ENCODE results near the gene LDB3.

The LDB3 gene

GRCh38 chr10:86655596-86655995 is 12.7 kb upstream of the LDB3 start:
- Mint-ChIP-seq H3K4me1 (ENCODE audit: low read depth) (no peaks in the 10 kb centered on the region), H3K27me3 (no peaks in the 10 kb centered on the region), H3K36me3 (ENCODE audit: low read depth) (no peaks in the 10 kb centered on the region), H3K27ac (no peak overlapping the region), H3K4me3 (no peak overlapping the region), H3K9me3 (no peaks in the 10 kb centered on the region)
- intact Hi-C loops (cut with micrococcal nuclease), result no loop called here

DNA sequence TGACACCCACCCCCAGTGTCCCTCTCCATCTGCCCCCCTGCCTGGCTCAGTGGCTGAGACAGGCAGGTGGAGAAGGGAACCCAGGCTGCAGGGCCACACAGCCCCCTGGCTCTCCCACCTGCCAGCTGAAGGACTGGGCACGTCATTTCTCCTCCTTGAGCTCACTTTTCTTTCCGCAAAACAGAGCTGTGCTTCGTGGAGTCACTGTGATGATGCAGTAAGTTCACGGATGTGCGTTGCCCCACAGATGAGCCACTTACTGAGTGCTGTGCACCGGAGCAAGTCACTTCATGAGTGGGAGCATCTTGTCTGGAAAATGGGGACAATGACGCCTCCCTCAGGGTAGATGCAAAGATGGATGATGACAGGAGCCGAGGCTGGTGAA is 11.3 kb upstream of the LDB3 start:
- no peaks in the 10 kb centered on the region for H3K36me3 Mint-ChIP-seq (ENCODE audit: low read depth)
- H3K9me3 Mint-ChIP-seq, result no peaks in the 10 kb centered on the region
- no peak overlapping the region for H3K27ac Mint-ChIP-seq
- H3K4me3 Mint-ChIP-seq, result no peak overlapping the region
- H3K27me3 Mint-ChIP-seq, result no peaks in the 10 kb centered on the region
- no peaks in the 10 kb centered on the region for H3K4me1 Mint-ChIP-seq (ENCODE audit: low read depth)
- intact Hi-C loops (cut with micrococcal nuclease), result no loop called here

- Mint-ChIP-seq H3K9me3 (no peaks in the 10 kb centered on the region), H3K36me3 (ENCODE audit: low read depth) (no peaks in the 10 kb centered on the region), H3K4me1 (ENCODE audit: low read depth) (no peaks in the 10 kb centered on the region), H3K27ac (no peak overlapping the region), H3K27me3 (no peaks in the 10 kb centered on the region), H3K4me3 (no peak overlapping the region)
- intact Hi-C loops (cut with micrococcal nuclease), result no loop called here
These were observed 10.8 kb upstream of the LDB3 start for GRCh38 chr10:86657396-86658011.

DNA sequence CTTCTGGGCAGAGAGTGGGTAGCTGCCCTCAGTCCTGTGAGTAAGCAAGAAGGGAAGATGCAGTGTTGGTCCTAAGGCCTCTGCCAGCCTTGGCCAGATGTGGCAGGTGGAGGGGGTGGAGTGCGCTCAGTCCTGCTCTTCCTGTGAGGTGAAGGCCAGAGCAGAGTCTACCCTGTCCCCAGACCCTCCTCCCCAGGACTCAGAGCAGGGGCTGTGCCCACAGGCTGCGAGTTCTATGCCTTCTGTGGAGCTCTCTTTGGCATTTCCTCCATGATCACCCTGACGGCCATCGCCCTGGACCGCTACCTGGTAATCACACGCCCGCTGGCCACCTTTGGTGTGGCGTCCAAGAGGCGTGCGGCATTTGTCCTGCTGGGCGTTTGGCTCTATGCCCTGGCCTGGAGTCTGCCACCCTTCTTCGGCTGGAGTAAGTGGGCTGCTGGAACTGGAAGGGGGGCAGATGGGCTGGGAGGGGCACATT is 10.0 kb upstream of the LDB3 start:
- no peaks in the 10 kb centered on the region for H3K9me3 Mint-ChIP-seq
- H3K27me3 Mint-ChIP-seq, result no peaks in the 10 kb centered on the region
- H3K36me3 Mint-ChIP-seq (ENCODE audit: low read depth), result no peaks in the 10 kb centered on the region
- no peak overlapping the region for H3K27ac Mint-ChIP-seq
- no peak overlapping the region for H3K4me3 Mint-ChIP-seq
- H3K4me1 Mint-ChIP-seq (ENCODE audit: low read depth), result no peaks in the 10 kb centered on the region
- intact Hi-C loops (cut with micrococcal nuclease), result no loop called here

DNA sequence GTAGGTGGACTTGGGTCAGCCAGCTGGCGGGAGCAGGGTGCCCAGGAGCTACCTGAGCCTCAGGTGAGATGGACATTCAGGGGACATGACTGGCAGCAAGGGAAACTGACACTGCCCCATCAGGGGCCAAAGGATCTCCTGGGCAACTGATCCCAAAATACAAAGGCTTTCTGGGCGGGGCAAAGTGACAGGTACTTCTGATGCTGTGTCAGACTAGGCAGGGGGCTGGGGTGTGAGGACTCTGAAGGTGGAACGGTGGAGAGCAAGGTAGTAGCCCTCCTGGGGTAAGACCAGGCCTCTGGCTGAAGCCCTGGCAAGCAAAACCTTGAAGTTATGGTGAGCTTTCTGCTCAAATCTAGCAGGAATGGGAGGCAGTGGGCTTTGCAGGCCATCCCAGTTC is 9.6 kb upstream of the LDB3 start:
- Mint-ChIP-seq H3K4me3 (no peak overlapping the region), H3K9me3 (no peaks in the 10 kb centered on the region), H3K27me3 (no peaks in the 10 kb centered on the region), H3K36me3 (ENCODE audit: low read depth) (no peaks in the 10 kb centered on the region), H3K27ac (no peak overlapping the region), H3K4me1 (ENCODE audit: low read depth) (no peaks in the 10 kb centered on the region)
- intact Hi-C loops (cut with micrococcal nuclease), result no loop called here

- intact Hi-C loops (cut with micrococcal nuclease), result no loop called here
- H3K4me3 Mint-ChIP-seq, result no peak overlapping the region
- no peaks in the 10 kb centered on the region for H3K9me3 Mint-ChIP-seq
- H3K27me3 Mint-ChIP-seq, result no peaks in the 10 kb centered on the region
- no peaks in the 10 kb centered on the region for H3K36me3 Mint-ChIP-seq (ENCODE audit: low read depth)
- H3K27ac Mint-ChIP-seq, result no peak overlapping the region
- no peaks in the 10 kb centered on the region for H3K4me1 Mint-ChIP-seq (ENCODE audit: low read depth)
These were observed 9.1 kb upstream of the LDB3 start for GRCh38 chr10:86659161-86659691.

DNA sequence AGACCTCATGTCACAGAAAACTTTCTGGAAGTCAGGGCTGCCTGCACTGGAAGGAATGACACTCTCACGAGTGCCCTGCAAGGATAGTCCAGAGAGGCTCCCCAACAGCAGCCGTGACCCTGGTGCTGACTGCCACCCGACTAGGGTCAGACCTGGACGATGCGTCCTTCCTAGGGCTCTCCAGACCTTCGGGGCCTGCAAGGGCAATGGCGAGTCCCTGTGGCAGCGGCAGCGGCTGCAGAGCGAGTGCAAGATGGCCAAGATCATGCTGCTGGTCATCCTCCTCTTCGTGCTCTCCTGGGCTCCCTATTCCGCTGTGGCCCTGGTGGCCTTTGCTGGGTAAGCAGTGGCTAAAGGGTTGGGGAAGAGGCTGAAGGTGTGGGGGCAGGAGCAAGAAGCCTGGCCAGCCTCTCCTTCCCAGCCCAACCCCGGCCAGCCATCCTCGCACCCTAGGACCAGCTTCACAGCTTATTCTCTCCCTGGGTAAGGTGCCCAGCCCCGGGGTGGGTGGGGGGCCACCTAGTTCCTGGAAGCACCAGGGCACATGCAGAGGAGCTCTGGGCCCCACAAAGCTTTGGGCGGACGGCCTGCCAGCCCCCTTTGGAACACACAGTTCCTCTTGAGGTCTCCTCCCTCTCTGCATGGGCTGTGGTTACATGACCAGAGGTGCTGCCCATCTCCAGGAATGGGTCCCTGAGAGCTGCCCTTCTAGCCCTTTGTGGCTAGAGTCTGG is 8.4 kb upstream of the LDB3 start:
- H3K27me3 Mint-ChIP-seq, result no peaks in the 10 kb centered on the region

DNA sequence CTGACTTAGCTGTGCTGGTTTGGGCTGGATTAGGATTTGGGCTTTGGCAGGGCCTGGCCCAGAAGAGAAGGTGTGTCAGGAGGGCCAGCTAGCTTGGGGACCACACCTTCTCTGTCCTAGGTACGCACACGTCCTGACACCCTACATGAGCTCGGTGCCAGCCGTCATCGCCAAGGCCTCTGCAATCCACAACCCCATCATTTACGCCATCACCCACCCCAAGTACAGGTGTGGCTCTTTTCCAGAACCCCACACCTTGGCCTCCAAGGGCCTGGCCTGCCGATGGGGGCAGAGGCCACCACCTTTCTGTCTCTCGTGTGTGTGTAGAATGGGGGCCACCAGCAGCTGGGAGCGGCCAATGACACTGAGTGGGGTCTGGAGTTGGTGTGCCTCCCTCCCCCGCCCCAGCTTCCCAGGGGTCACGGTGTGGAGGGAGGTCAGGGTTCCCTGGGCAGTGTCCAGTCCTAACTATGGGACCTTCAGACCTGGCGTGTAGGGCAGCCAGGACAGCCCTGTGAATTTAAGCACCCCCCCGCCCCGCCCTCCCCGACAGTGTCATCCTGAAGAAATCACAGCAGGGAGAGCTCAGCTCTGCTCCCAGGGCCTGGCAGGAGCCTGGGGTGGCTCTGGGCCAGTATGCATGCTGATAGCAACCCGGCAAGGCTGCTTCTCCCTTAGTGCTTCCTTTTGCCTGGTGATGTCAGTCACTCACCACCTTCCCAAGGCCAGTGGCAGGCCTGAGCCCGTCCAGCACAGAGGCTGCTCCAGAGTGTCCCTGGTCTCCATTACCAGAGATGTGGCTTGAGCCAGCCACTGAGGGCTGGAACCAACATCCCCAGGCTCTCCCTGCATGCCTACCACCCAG is 6.9 kb upstream of the LDB3 start:
- Mint-ChIP-seq H3K27me3 (no peaks in the 10 kb centered on the region), H3K27ac (no peak overlapping the region), H3K4me3 (no peak overlapping the region), H3K36me3 (ENCODE audit: low read depth) (no peaks in the 10 kb centered on the region), H3K4me1 (ENCODE audit: low read depth) (no peaks in the 10 kb centered on the region), H3K9me3 (no peaks in the 10 kb centered on the region)
- intact Hi-C loops (cut with micrococcal nuclease), result no loop called here

More for the DNA sequence above, 8.4 kb upstream of the LDB3 start:
- intact Hi-C loops (cut with micrococcal nuclease), result no loop called here
- H3K27ac Mint-ChIP-seq, result no peak overlapping the region
- no peaks in the 10 kb centered on the region for H3K4me1 Mint-ChIP-seq (ENCODE audit: low read depth)
- no peaks in the 10 kb centered on the region for H3K9me3 Mint-ChIP-seq
- H3K4me3 Mint-ChIP-seq, result no peak overlapping the region
- no peaks in the 10 kb centered on the region for H3K36me3 Mint-ChIP-seq (ENCODE audit: low read depth)

GRCh38 chr10:86662186-86663045 is 5.9 kb upstream of the LDB3 start:
- H3K4me1 Mint-ChIP-seq (ENCODE audit: low read depth), result no peaks in the 10 kb centered on the region
- intact Hi-C loops (cut with micrococcal nuclease), result no loop called here
- H3K27ac Mint-ChIP-seq, result no peak overlapping the region
- H3K27me3 Mint-ChIP-seq, result no peaks in the 10 kb centered on the region
- H3K9me3 Mint-ChIP-seq, result no peaks in the 10 kb centered on the region
- no peak overlapping the region for H3K4me3 Mint-ChIP-seq
- H3K36me3 Mint-ChIP-seq (ENCODE audit: low read depth), result no peaks in the 10 kb centered on the region

- Mint-ChIP-seq H3K36me3 (ENCODE audit: low read depth) (no peaks in the 10 kb centered on the region), H3K4me1 (ENCODE audit: low read depth) (no peaks in the 10 kb centered on the region), H3K27ac (no peak overlapping the region), H3K9me3 (no peaks in the 10 kb centered on the region), H3K27me3 (no peaks in the 10 kb centered on the region), H3K4me3 (no peak overlapping the region)
- intact Hi-C loops (cut with micrococcal nuclease), result no loop called here
These were observed 5.3 kb upstream of the LDB3 start for GRCh38 chr10:86663046-86663345.

- no peaks in the 10 kb centered on the region for H3K9me3 Mint-ChIP-seq
- H3K27ac Mint-ChIP-seq, result no peak overlapping the region
- H3K27me3 Mint-ChIP-seq, result no peaks in the 10 kb centered on the region
- no peaks in the 10 kb centered on the region for H3K36me3 Mint-ChIP-seq (ENCODE audit: low read depth)
- no peaks in the 10 kb centered on the region for H3K4me1 Mint-ChIP-seq (ENCODE audit: low read depth)
- no peak overlapping the region for H3K4me3 Mint-ChIP-seq
- intact Hi-C loops (cut with micrococcal nuclease), result no loop called here
These were observed 4.6 kb upstream of the LDB3 start for GRCh38 chr10:86663576-86664339.

- no peaks in the 10 kb centered on the region for H3K36me3 Mint-ChIP-seq (ENCODE audit: low read depth)
- H3K27ac Mint-ChIP-seq, result no peak overlapping the region
- H3K4me1 Mint-ChIP-seq (ENCODE audit: low read depth), result no peaks in the 10 kb centered on the region
- no peaks in the 10 kb centered on the region for H3K9me3 Mint-ChIP-seq
- intact Hi-C loops (cut with micrococcal nuclease), result no loop called here
- H3K27me3 Mint-ChIP-seq, result no peaks in the 10 kb centered on the region
- no peak overlapping the region for H3K4me3 Mint-ChIP-seq
These were observed 3.7 kb upstream of the LDB3 start for GRCh38 chr10:86664341-86665217.
